T-cell (primary cell): ENCODE results near the gene RADIL. TPM values are rescaled to one million over a fixed set of nuclear protein-coding genes. Genes with fewer than 3 reads are reported as not detected.

Source experiments
- ATAC-seq, 4 experiments: fragments of 200-7000 bp in 3 of 4; fragments of 150-1000 bp in 1 of 4; cut with Tn5 transposase; replicated peaks in 1 of 4; 1 replicate in 3 of 4; 2 replicates in 1 of 4; pipeline ENCODE4 v1.10.0; 2021; ENCODE audit warnings: moderate library complexity in 3 of 4, mild to moderate bottlenecking in 2 of 4, moderate number of reproducible peaks in 1 of 4
- CTCF ChIA-PET, 2 donors: fragments of 300-600 bp; sonication (Branson Sonifier 250); formaldehyde crosslinking; loops; one replicate each; lab custom pipeline; 2022; ENCODE audit warnings: antibody characterized with exemption in 2 of 2; lab: Charles Lee
- POLR2A ChIA-PET, 2 donors: fragments of 300-600 bp; sonication (Branson Sonifier 250); formaldehyde crosslinking; loops; one replicate each; lab custom pipeline; 2022; ENCODE audit warnings: antibody characterized with exemption in 2 of 2; lab: Charles Lee
- DNase-seq, 35 experiments: peaks; one replicate each; pipeline versions ENCODE4 v3.0.0 to v3.0.0-alpha.2; 2013 to 2023
- H3K27ac ChIP-seq: one replicate; pipeline ENCODE4 v1.5.1; 2013; ENCODE audit warnings: low read length
- H3K27me3 ChIP-seq, 2 experiments: replicated peaks in 1 of 2; 1 replicate in 1 of 2; 2 replicates in 1 of 2; pipeline versions ENCODE4 v1.6.1 to v1.7.0; 2013; ENCODE audit warnings: low read length in 1 of 2, mixed read lengths in 1 of 2; ENCODE audit not compliant: control insufficient read depth in 2 of 2, insufficient read depth in 2 of 2; ENCODE audit errors: extremely low read depth in 1 of 2
- H3K36me3 ChIP-seq, 2 donors: 1 replicate in 1 of 2; 2 replicates in 1 of 2; pipeline versions ENCODE4 v1.6.1 to v1.7.0; 2013; ENCODE audit warnings: low read length in 1 of 2; ENCODE audit not compliant: control insufficient read depth in 2 of 2, insufficient read depth in 1 of 2; ENCODE audit errors: extremely low read depth in 1 of 2
- H3K4me1 ChIP-seq, 2 experiments: 1 replicate in 1 of 2; 2 replicates in 1 of 2; pipeline versions ENCODE4 v1.6.1 to v1.7.0; 2013; ENCODE audit warnings: low read length in 2 of 2, mixed read lengths in 1 of 2; ENCODE audit not compliant: insufficient read depth in 2 of 2, control insufficient read depth in 1 of 2; ENCODE audit errors: extremely low read depth in 1 of 2
- H3K4me3 ChIP-seq, 2 donors: 1 replicate in 1 of 2; 2 replicates in 1 of 2; pipeline versions ENCODE4 v1.5.1 to v1.7.0; 2013; ENCODE audit warnings: mild to moderate bottlenecking in 2 of 2, low read length in 1 of 2, moderate library complexity in 1 of 2; ENCODE audit not compliant: control insufficient read depth in 1 of 2; ENCODE audit errors: extremely low read depth in 1 of 2
- H3K9me3 ChIP-seq: 2 replicates; pipeline ENCODE4 v1.7.0; 2013
- H3K27ac Mint-ChIP-seq, 2 donors: one replicate each; pipeline ENCODE4 v1.8.0; 2020 to 2021; ENCODE audit warnings: mild to moderate bottlenecking in 2 of 2, mixed read lengths in 2 of 2
- H3K27me3 Mint-ChIP-seq, 2 donors: one replicate each; pipeline ENCODE4 v1.8.0; 2021 to 2022; ENCODE audit warnings: mixed read lengths in 2 of 2
- H3K36me3 Mint-ChIP-seq: one replicate; pipeline ENCODE4 v1.8.0; 2021; ENCODE audit warnings: mixed read lengths
- H3K4me1 Mint-ChIP-seq, 3 donors: one replicate each; pipeline ENCODE4 v1.8.0; 2020 to 2022; ENCODE audit warnings: mixed read lengths in 3 of 3, mild to moderate bottlenecking in 1 of 3
- H3K4me3 Mint-ChIP-seq, 3 donors: one replicate each; pipeline ENCODE4 v1.8.0; 2020 to 2022; ENCODE audit warnings: mild to moderate bottlenecking in 3 of 3, mixed read lengths in 3 of 3, moderate library complexity in 3 of 3
- H3K9me3 Mint-ChIP-seq, 3 donors: one replicate each; pipeline ENCODE4 v1.8.0; 2020 to 2022; ENCODE audit warnings: mixed read lengths in 3 of 3
- WGBS: methylation state at CpG from one replicate; pipeline ENCODE4 v1.1.5; 2013; ENCODE audit warnings: missing lambda C conversion rate; ENCODE audit not compliant: insufficient coverage; 5-methylcytosine and 5-hydroxymethylcytosine counted together
- total RNA-seq, 35 experiments: library from RNA in 6 of 35; stranded (reverse) in 6 of 35; fragments of 120-200 nt in 1 of 35; gene quantifications; one replicate each; pipeline versions ENCODE4 v1.2.1 to v1.2.4 and lab custom pipeline; 2013 to 2026

RADIL gene
- total RNA-seq, 5 donors from 2014 or later (not counting 1 experiment from before 2014, with no cell fraction given): 0.20 to 0.30 TPM; not detected in 3

DNA sequence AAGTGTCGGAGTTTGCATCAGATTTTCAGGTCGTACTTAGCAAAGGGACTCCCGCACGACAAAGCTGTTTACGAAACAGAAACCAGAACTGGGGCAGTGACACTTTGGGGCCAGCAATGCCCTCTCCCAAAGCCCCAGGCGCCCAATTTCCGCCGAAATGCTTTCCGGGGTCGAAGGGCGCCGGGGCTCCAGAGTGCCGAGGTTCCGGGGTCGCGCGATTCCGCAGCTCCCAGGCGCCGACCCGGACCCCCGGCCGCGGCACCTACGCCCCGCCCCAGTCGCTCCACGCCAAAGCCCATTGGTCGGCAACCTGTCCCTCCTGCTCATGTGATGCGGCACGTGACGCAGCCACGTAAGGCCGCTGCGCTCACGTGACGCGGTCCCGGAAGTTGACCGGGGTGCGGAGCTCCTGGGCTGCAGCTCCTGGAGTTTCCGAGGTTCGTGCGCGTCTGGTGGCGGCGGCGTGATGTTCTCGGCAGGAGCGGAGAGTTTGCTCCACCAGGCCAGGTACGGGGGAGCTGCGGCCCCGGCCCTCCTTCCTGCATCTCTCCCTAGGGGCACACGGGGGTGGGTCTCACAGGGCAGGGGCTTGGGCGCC is 108.2 kb downstream of the RADIL start, which contains the start of gene AP5Z1:
Gene AP5Z1 (plus strand): TSS at position 374 of the 598 bp plus-strand sequence. CDS start 93 bp downstream, at position 467.
- Mint-ChIP-seq H3K36me3 (peaks cover 9% of the 10 kb centered on the region), H3K27ac (peak within 1 kb of the TSS; percentile 97 to 99), H3K4me1 (peaks cover 48 to 56% (median 50%) of the 10 kb centered on the region in 3 donors), H3K9me3 (no peaks in the 10 kb centered on the region), H3K4me3 (peak within 1 kb of the TSS; percentile 98), H3K27me3 (peaks cover 0 to 2% of the 10 kb centered on the region in 2 donors)
- H3K27me3 ChIP-seq: no peaks in the 10 kb centered on the region
- WGBS: under 1% methylated on average over 54 of the region's 55 CpGs
- CTCF ChIA-PET: interaction anchor here (0.5 to 2.1 kb wide), 6 partner anchors 16 to 199 kb away, joined by 4 to 13 read pairs (median 6); no protein-coding TSS in a partner anchor
- peaks cover 3 to 10% of the 10 kb centered on the region in 2 donors for H3K36me3 ChIP-seq
- peak; percentile 82 to 98 (median 95) for DNase-seq
- H3K4me1 ChIP-seq: peaks cover 16 to 36% of the 10 kb centered on the region in 2 experiments
- H3K4me3 ChIP-seq: peak within 1 kb of the TSS; percentile 91 to 94
- POLR2A ChIA-PET: interaction anchor here (0.6 to 1.5 kb wide), 4 partner anchors 25 to 367 kb away, joined by 3 to 5 read pairs (median 4); no protein-coding TSS in a partner anchor
- H3K27ac ChIP-seq: peak within 1 kb of the TSS; percentile 95
- no peaks in the 10 kb centered on the region for H3K9me3 ChIP-seq
- peak; percentile 91 to 93 (median 92) for ATAC-seq

DNA sequence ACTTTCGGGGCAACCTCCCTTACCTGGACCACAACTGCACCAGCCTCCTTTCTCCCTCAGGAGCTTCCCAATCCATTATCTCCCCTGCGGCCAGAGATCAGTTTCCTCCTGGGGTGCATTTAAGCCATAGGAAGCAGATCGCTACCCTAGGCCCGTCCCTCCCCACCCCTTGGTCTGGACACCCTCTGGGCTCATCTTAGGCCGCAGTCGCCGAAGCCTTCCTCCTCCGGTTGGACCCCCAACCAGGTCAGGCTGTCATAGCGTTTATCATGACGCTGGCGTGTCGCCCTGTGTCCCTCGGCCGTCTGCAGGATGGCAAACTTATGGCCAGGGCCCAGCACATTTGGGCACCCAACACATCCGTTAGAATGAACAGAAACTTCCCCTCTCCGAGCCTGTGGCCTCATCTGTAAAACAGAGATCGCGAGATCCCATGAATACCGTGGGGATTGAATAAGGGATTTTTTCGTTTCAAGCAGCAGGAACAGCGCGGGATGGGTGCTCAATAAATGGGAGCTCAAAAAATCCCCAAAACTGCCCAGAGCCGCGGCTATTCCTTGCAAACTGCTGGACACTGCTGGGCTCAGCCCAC is 108.8 kb downstream of the RADIL start:
- peaks cover 3 to 5% of the 10 kb centered on the region in 2 donors for H3K36me3 ChIP-seq

DNA sequence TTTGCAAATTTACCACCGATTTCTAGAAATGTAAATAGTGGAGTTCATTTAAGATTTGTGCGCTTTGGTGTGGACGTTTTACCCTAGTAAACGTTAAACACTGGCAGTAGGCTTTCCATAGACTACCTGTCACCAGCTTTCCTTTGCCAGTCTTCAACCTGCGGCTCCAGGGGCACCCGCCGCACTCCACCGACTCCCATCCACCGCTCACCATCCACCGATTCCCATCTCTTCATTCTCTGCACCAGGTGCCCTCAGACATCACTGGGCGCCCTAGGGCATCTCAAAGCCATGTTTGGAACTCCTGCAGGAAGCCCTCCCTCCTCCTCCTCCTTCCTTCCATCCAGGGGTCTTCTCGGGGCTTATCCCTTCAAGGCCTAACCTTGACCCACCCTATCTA is 109.5 kb downstream of the RADIL start:
- H3K4me3 Mint-ChIP-seq: peak overlapping the region; percentile 98
- ATAC-seq (no peak), DNase-seq (no peak)
- Histone ChIP-seq H3K4me1 (peaks cover 16 to 36% of the 10 kb centered on the region in 2 experiments), H3K9me3 (no peaks in the 10 kb centered on the region), H3K27me3 (no peaks in the 10 kb centered on the region), H3K4me3 (no peak overlapping the region), H3K27ac (no peak overlapping the region), H3K36me3 (peaks cover 3 to 4% of the 10 kb centered on the region in 2 donors)
- no peaks in the 10 kb centered on the region for H3K9me3 Mint-ChIP-seq
- H3K4me1 Mint-ChIP-seq: peaks cover 51 to 56% (median 52%) of the 10 kb centered on the region in 3 donors
- CTCF ChIA-PET: no interaction called here
- POLR2A ChIA-PET: interaction anchor here (0.5 to 1.1 kb wide), 3 partner anchors 27 to 1669 kb away, joined by 4 to 8 read pairs (median 8); no protein-coding TSS in a partner anchor
- peaks cover 9% of the 10 kb centered on the region for H3K36me3 Mint-ChIP-seq
- 95% methylated on average over 8 of the region's 12 CpGs for WGBS
- H3K27ac Mint-ChIP-seq: peak overlapping the region; percentile 97 to 99
- H3K27me3 Mint-ChIP-seq: peaks cover 0 to 2% of the 10 kb centered on the region in 2 donors

More for the DNA sequence above, 108.8 kb downstream of the RADIL start:
- no peaks in the 10 kb centered on the region for H3K27me3 ChIP-seq
- peaks cover 16 to 36% of the 10 kb centered on the region in 2 experiments for H3K4me1 ChIP-seq
- WGBS: 20% methylated on average over 20 of the region's 24 CpGs
- H3K4me3 ChIP-seq: peak overlapping the region; percentile 91 to 94
- peaks cover 0 to 2% of the 10 kb centered on the region in 2 donors for H3K27me3 Mint-ChIP-seq
- H3K4me3 Mint-ChIP-seq: peak overlapping the region; percentile 98
- DNase-seq: peak in 13 of 35 experiments; percentile 12 to 42 (median 26)
- peaks cover 49 to 56% (median 51%) of the 10 kb centered on the region in 3 donors for H3K4me1 Mint-ChIP-seq
- CTCF ChIA-PET: interaction anchor here (0.6 to 2.1 kb wide), 5 partner anchors 17 to 199 kb away, joined by 4 to 13 read pairs (median 8); no protein-coding TSS in a partner anchor
- H3K9me3 Mint-ChIP-seq: no peaks in the 10 kb centered on the region
- POLR2A ChIA-PET: interaction anchor here (0.5 to 1.5 kb wide), 4 partner anchors 24 to 1669 kb away, joined by 3 to 8 read pairs (median 4); no protein-coding TSS in a partner anchor
- H3K9me3 ChIP-seq: no peaks in the 10 kb centered on the region
- peak; percentile 12 to 30 (median 23) for ATAC-seq
- peak overlapping the region; percentile 97 to 99 for H3K27ac Mint-ChIP-seq
- H3K36me3 Mint-ChIP-seq: peaks cover 9% of the 10 kb centered on the region
- peak overlapping the region; percentile 95 for H3K27ac ChIP-seq

DNA sequence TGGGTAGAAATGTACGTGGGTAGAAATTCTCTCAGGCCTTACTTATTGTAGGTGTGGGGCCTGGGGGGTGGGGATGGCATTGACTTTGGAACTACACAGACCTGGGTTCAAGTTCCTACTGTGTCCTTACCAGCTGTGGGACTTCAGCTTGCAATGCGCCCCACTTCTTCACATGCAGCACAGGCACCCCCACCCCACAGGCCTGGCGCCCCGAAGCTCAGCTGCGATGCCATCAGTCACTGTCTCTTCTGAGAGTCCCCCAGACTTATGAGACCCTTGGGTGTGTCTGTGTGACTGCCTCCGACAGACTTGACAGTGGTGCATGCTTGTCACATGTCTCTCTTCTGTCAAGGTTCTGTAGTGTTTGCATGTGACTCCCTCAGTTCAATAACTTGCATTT is 111.2 kb downstream of the RADIL start:
- peaks cover 38 to 42% (median 39%) of the 10 kb centered on the region in 3 donors for H3K4me1 Mint-ChIP-seq
- POLR2A ChIA-PET: no interaction called here
- 83% methylated on average over 1 of the region's 6 CpGs for WGBS

GRCh38 chr7:4771737-4772136 is 111.8 kb downstream of the RADIL start:
- Histone ChIP-seq H3K4me1 (peaks cover 13 to 20% of the 10 kb centered on the region in 2 experiments), H3K27me3 (no peaks in the 10 kb centered on the region), H3K27ac (no peak overlapping the region), H3K9me3 (no peaks in the 10 kb centered on the region), H3K4me3 (no peak overlapping the region), H3K36me3 (peaks cover 2 to 3% of the 10 kb centered on the region in 2 donors)
- Mint-ChIP-seq H3K9me3 (no peaks in the 10 kb centered on the region), H3K27ac (no peak overlapping the region), H3K4me3 (no peak overlapping the region), H3K36me3 (no peaks in the 10 kb centered on the region), H3K27me3 (peaks cover 0 to 2% of the 10 kb centered on the region in 2 donors), H3K4me1 (peaks cover 34 to 38% (median 35%) of the 10 kb centered on the region in 3 donors)
- ATAC-seq: no peak
- ChIA-PET CTCF (no interaction called here), POLR2A (no interaction called here)
- no peak for DNase-seq
- 97% methylated on average over 8 of the region's 9 CpGs for WGBS

More for the DNA sequence above, 111.2 kb downstream of the RADIL start:
- H3K4me3 ChIP-seq: no peak overlapping the region
- H3K9me3 Mint-ChIP-seq: no peaks in the 10 kb centered on the region
- peaks cover 2 to 3% of the 10 kb centered on the region in 2 donors for H3K36me3 ChIP-seq
- no peak overlapping the region for H3K4me3 Mint-ChIP-seq
- H3K9me3 ChIP-seq: no peaks in the 10 kb centered on the region
- H3K27ac Mint-ChIP-seq: no peak overlapping the region
- peaks cover 0 to 2% of the 10 kb centered on the region in 2 donors for H3K27me3 Mint-ChIP-seq
- DNase-seq (no peak), ATAC-seq (no peak)
- H3K27me3 ChIP-seq: no peaks in the 10 kb centered on the region
- H3K27ac ChIP-seq: no peak overlapping the region
- CTCF ChIA-PET: no interaction called here
- H3K4me1 ChIP-seq: peaks cover 16 to 25% of the 10 kb centered on the region in 2 experiments
- peaks cover 4% of the 10 kb centered on the region for H3K36me3 Mint-ChIP-seq

DNA sequence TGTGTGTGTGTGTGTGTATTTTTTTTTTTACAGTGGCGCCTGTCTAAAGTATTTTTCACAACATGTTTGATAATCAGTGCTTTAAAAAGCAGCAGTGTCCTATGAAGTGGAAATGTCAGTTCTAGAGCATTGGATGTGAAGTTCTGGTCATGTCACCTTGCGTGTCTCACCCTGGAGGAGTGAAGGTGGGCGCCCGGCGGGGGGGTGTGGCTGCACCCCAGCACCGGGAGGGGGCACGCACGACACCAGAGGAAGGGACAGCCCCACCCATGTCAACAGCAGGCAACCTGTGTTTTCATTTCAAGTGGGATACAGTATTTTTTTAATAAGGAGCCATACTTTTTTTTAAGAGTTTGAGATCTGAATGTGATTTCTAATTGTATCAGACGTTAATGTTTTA is 112.6 kb downstream of the RADIL start:
- no peak for ATAC-seq
- H3K36me3 ChIP-seq: peaks cover 2 to 3% of the 10 kb centered on the region in 2 donors
- no peaks in the 10 kb centered on the region for H3K9me3 Mint-ChIP-seq
- no peaks in the 10 kb centered on the region for H3K36me3 Mint-ChIP-seq
- ChIA-PET POLR2A (no interaction called here), CTCF (no interaction called here)
- H3K4me3 ChIP-seq: no peak overlapping the region
- no peaks in the 10 kb centered on the region for H3K9me3 ChIP-seq
- H3K4me1 ChIP-seq: peaks cover 8 to 12% of the 10 kb centered on the region in 2 experiments
- H3K27me3 ChIP-seq: no peaks in the 10 kb centered on the region
- H3K4me1 Mint-ChIP-seq: peaks cover 26 to 30% (median 28%) of the 10 kb centered on the region in 3 donors
- H3K27me3 Mint-ChIP-seq: peaks cover 0 to 2% of the 10 kb centered on the region in 2 donors
- no CpG with 5 or more reads among the region's 9 CpGs for WGBS
- H3K27ac Mint-ChIP-seq: peak overlapping the region in 1 of 2 donors; percentile 14
- H3K4me3 Mint-ChIP-seq: no peak overlapping the region
- no peak overlapping the region for H3K27ac ChIP-seq
- DNase-seq: no peak
